ENCODE results near the gene ELMO3. TPM values are rescaled to one million over a fixed set of nuclear protein-coding genes. Genes with fewer than 3 reads are reported as not detected.

ELMO3 gene
- total and polyA plus RNA-seq, 2 of the 13 experiments (the other 11 are each of a cell fraction or from before 2014, with no cell fraction given): 2.6 to 4.0 TPM

GRCh38 chr16:67226804-67227566 is 28.1 kb downstream of the ELMO3 start, which contains the start of gene TMEM208 (continued):
- peak; percentile 98 for TF ChIP-seq HOXA3 (CRISPR knock-in tag; IDR thresholded peaks at IDR 0.05)
- TF ChIP-seq ZNF614 (CRISPR knock-in tag; IDR thresholded peaks at IDR 0.05; ENCODE audit: borderline replicate concordance): peak; percentile 95
- peak; percentile 31; the same call in 1 of the 2 replicates for TF ChIP-seq ZNF362 (CRISPR knock-in tag; IDR thresholded peaks at IDR 0.05; ENCODE audit: borderline replicate concordance)
- TF ChIP-seq ZNF292 (CRISPR knock-in tag; IDR thresholded peaks at IDR 0.05; ENCODE audit: borderline replicate concordance, low read depth): no peak
- TF ChIP-seq ZNF24 (IDR thresholded peaks at IDR 0.05): no peak
- peak; percentile 82; the same call in 1 of the 2 replicates for TF ChIP-seq MEIS1 (CRISPR knock-in tag; IDR thresholded peaks at IDR 0.05; ENCODE audit: borderline replicate concordance)
- TF ChIP-seq GLI4 (CRISPR knock-in tag; IDR thresholded peaks at IDR 0.05; ENCODE audit: borderline replicate concordance): no peak; the same call in 1 of the 2 replicates
- no peak for TF ChIP-seq JUN (CRISPR knock-in tag; IDR thresholded peaks at IDR 0.05)
- TF ChIP-seq ZNF512B (CRISPR knock-in tag; IDR thresholded peaks at IDR 0.05; ENCODE audit: borderline replicate concordance): no peak
- TF ChIP-seq EEA1 (CRISPR knock-in tag; IDR thresholded peaks at IDR 0.05; ENCODE audit: borderline replicate concordance): no peak; the same call in 1 of the 2 replicates
- TF ChIP-seq AKAP8 (CRISPR knock-in tag; IDR thresholded peaks at IDR 0.05): peak; percentile 64; the same call in 1 of the 2 replicates
- no peak for TF ChIP-seq RBM22 (optimal IDR thresholded peaks at IDR 0.05; ENCODE audit: low read length)
- TF ChIP-seq ZNF773 (CRISPR knock-in tag; IDR thresholded peaks at IDR 0.05; ENCODE audit: borderline replicate concordance): 0 out of 2 replicates have a peak, but pooled peaks have one; percentile 45
- TF ChIP-seq TAF1 (CRISPR knock-in tag; IDR thresholded peaks at IDR 0.05): peak; percentile 85
- TF ChIP-seq ZNF317 (CRISPR knock-in tag; IDR thresholded peaks at IDR 0.05): peak; percentile 40; the same call in 1 of the 2 replicates
- peak; percentile 100 for TF ChIP-seq GABPB1 (CRISPR knock-in tag; IDR thresholded peaks at IDR 0.05)
- TF ChIP-seq SKI (IDR thresholded peaks at IDR 0.05; ENCODE audit: partially characterized antibody): peak; percentile 34
- TF ChIP-seq SATB2 (CRISPR knock-in tag; IDR thresholded peaks at IDR 0.05): peak; percentile 67; the same call in 1 of the 2 replicates
- no peak for TF ChIP-seq HMG20B (CRISPR knock-in tag; conservative IDR thresholded peaks at IDR 0.05)
- 0 out of 2 replicates have a peak, but pooled peaks have one; percentile 55 for TF ChIP-seq MTA1 (CRISPR knock-in tag; IDR thresholded peaks at IDR 0.05; ENCODE audit: borderline replicate concordance)
- peak; percentile 64; the same call in 1 of the 2 replicates for TF ChIP-seq ONECUT2 (CRISPR knock-in tag; IDR thresholded peaks at IDR 0.05)
- TF ChIP-seq ZNF713 (CRISPR knock-in tag; IDR thresholded peaks at IDR 0.05): peak; percentile 97; the same call in 1 of the 2 replicates
- no peak for TF ChIP-seq U2AF2 (IDR thresholded peaks at IDR 0.05; ENCODE audit: low read depth, low read length)
- TF ChIP-seq SMAD9 (CRISPR knock-in tag; IDR thresholded peaks at IDR 0.05): no peak
- TF ChIP-seq KAT8 (CRISPR knock-in tag; IDR thresholded peaks at IDR 0.05): peak; percentile 100
- no peak for TF ChIP-seq HOXA9 (CRISPR knock-in tag; IDR thresholded peaks at IDR 0.05; ENCODE audit: borderline replicate concordance)
- peak; percentile 99 for TF ChIP-seq MAZ (IDR thresholded peaks at IDR 0.05; ENCODE audit: borderline replicate concordance, low read depth, low read length)
- TF ChIP-seq MAZ (CRISPR knock-in tag; IDR thresholded peaks at IDR 0.05; ENCODE audit: low read depth): peak; percentile 85

Data from HepG2 (cell line).